Peyer's patch (tissue), 4 donors: ENCODE data around the gene THAP9.
"Not testable (repeated sequence)": the region's sequence is repeated elsewhere in the genome, so short reads cannot be mapped to it uniquely, and the experiment has no call there.

Experiments used
- POLR2A ChIP-seq, 2 donors: fragments of 450-650 bp; IDR thresholded peaks; one replicate each; pipeline ENCODE4 v1.5.1; 2017; ENCODE audit warnings: antibody characterized with exemption in 2 of 2, mild to moderate bottlenecking in 2 of 2, moderate library complexity in 2 of 2
- TF ChIP-seq, protein P1 (sequence below), 6 experiments: fragments of 450-650 bp in 4 of 6; fragments of 200-600 bp in 2 of 6; sonication (generic) in 1 of 6; IDR thresholded peaks; one replicate each; pipeline ENCODE4 v1.5.1; 2017 to 2019; ENCODE audit warnings: antibody characterized with exemption in 6 of 6, mild to moderate bottlenecking in 3 of 6, moderate library complexity in 1 of 6

DNA sequence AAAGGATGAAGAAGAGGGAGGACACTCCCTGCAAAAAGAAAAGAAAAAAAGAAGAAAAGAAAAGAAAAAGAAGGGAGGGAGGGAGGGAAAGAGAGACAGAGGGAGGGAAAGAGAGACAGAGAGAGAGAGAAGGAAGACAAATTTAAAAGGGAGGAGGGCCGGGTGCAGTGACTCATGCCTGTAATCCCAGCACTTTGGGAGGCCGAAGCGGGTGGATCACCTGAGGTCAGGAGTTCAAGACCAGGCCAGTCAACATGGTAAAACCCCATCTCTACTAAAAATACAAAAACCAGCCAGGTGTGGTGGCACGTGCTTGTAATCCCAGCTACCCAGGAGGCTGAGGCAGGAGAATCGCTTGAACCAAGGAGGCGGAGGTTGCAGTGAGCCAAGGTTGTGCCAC lies 34.5 kb upstream of the THAP9 start:
- TF ChIP-seq, protein P1, sequence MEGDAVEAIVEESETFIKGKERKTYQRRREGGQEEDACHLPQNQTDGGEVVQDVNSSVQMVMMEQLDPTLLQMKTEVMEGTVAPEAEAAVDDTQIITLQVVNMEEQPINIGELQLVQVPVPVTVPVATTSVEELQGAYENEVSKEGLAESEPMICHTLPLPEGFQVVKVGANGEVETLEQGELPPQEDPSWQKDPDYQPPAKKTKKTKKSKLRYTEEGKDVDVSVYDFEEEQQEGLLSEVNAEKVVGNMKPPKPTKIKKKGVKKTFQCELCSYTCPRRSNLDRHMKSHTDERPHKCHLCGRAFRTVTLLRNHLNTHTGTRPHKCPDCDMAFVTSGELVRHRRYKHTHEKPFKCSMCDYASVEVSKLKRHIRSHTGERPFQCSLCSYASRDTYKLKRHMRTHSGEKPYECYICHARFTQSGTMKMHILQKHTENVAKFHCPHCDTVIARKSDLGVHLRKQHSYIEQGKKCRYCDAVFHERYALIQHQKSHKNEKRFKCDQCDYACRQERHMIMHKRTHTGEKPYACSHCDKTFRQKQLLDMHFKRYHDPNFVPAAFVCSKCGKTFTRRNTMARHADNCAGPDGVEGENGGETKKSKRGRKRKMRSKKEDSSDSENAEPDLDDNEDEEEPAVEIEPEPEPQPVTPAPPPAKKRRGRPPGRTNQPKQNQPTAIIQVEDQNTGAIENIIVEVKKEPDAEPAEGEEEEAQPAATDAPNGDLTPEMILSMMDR (IDR thresholded peaks at IDR 0.05), result not testable (repeated sequence)
- TF ChIP-seq POLR2A (IDR thresholded peaks at IDR 0.05), result not testable (repeated sequence)
